Pancreas (tissue), 10 donors: ENCODE measurements around the gene ZNF331. TPM values are rescaled to one million over a fixed set of nuclear protein-coding genes. Genes with fewer than 3 reads are reported as not detected.

Source experiments
- ATAC-seq, 4 donors: fragments of 200-7000 bp; cut with Tn5 transposase; one replicate each; pipeline versions ENCODE4 v1.8.0 to v1.9.1; 2020; ENCODE audit warnings: mild to moderate bottlenecking in 4 of 4, moderate library complexity in 4 of 4
- DNase-seq, 6 donors: peaks; one replicate each; pipeline ENCODE4 v3.0.0-alpha.2; 2020
- FAIRE-seq: peaks from 2 replicates; lab custom pipeline; 2012; peaks lifted over from hg19 to GRCh38; lab: Jason Lieb, UNC
- H3K27ac ChIP-seq, 4 donors: fragments of 200-600 bp; sonication (generic); 1 replicate in 3 of 4; 2 replicates in 1 of 4; pipeline versions ENCODE4 v1.5.0 to v1.8.0; 2020
- H3K27me3 ChIP-seq, 4 donors: fragments of 200-600 bp; one replicate each; pipeline ENCODE4 v1.8.0; 2021
- H3K36me3 ChIP-seq, 3 donors: fragments of 200-600 bp; sonication (generic) in 1 of 3; one replicate each; pipeline versions ENCODE4 v1.5.0 to v1.8.0; 2020 to 2021
- H3K4me1 ChIP-seq, 3 donors: fragments of 200-600 bp; one replicate each; pipeline ENCODE4 v1.8.0; 2021
- H3K4me3 ChIP-seq, 4 donors: fragments of 200-600 bp; sonication (generic) in 2 of 4; one replicate each; pipeline versions ENCODE4 v1.5.0 to v1.8.0; 2020 to 2021
- H3K9me3 ChIP-seq, 4 donors: fragments of 200-600 bp; one replicate each; pipeline ENCODE4 v1.8.0; 2021
- WGBS, 2 donors: extraction: QIAGEN DNeasy Blood & Tissue Kit; methylation state at CpG; one replicate each; pipeline ENCODE4 v1.1.7; 2013; 5-methylcytosine and 5-hydroxymethylcytosine counted together
- intact Hi-C, 3 donors: fragments of 100-400 bp; cut with DNase I; formaldehyde crosslinking; loops; one replicate each; pipeline versions ENCODE4 v1.11.1 to v1.14.2; 2022
- polyA plus RNA-seq, 2 donors: library from polyadenylated mRNA; stranded (reverse); fragments of 200-250 nt; gene quantifications; one replicate each; pipeline ENCODE4 v1.2.3, GENCODE V29; 2013
- total RNA-seq, 6 donors: library from RNA; stranded (reverse); fragmentation: NEBNext Ultra II Directional in 4 of 6; extraction: Animal tissue kit (Norgen Biotek cat#: 25700) in 4 of 6; gene quantifications; one replicate each; pipeline versions ENCODE4 v1.2.1 to v1.2.4, GENCODE V29; 2021 to 2023
- TF ChIP-seq, protein P1 (sequence below), 4 donors: fragments of 200-600 bp; sonication (generic) in 3 of 4; IDR thresholded peaks; one replicate each; pipeline versions ENCODE4 v1.5.0 to v1.8.0; 2021; ENCODE audit warnings: antibody characterized with exemption in 4 of 4
- donor health status: healthy with polysubstance abuse.
- donor health status: DM: no; HTN: no; CAD: no; lungs with moderate emphysema.
- donor health status: DM: no; HTN: no; CAD: no.
- donor health status: control.
- donor health status: control.
- donor health status: Bipolar disorder and iron deficiency.
- donor health status: DM: yes; HTN: yes; CAD: no.
- donor health status: DM: no; HTN: no; CAD: no.
- donor health status: DM: no; HTN: no; CAD: no.
- donor health status: DM: yes; HTN: yes; CAD: no.

Gene ZNF331
- total and polyA plus RNA-seq, 8 donors = 9.4 to 14.5 (median 11.7) TPM

DNA sequence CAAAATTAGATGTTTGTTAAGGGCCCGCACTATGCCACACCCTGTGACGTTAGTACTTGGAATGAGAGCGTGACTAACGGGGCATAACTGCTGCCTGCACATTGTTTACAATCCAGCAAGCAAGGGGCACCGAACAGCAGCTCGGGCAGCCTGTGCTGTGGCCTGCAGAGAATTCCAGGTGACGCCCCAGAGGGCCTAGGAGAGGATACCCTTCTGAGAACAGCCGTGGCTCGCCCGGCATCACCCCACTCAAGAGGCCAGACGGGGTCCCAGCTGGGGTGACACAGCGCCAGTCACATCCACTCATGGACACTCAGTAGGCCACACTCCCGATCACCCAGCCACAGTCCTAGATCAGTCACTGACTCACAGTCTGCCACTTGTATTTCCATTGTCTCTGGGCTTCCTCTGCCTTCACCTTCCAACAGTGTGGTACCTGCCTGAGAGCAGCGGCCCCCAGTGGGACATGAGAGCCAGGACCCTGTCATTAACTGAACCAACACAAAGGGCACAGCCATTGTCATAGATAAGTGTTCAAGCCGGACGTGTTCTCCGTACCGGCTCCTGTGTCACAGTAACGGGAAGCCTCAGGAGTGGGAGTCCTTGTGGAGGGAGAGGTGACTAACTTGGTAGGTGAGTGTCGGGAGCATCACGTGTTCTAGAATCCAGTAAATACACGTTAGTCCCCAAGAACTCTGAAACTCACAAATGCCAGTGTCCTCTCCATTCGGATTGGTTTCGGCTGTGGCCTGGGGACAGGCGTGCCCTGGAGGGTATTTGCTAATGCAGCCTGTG, 7.5 kb downstream of the ZNF331 start:
- intact Hi-C loops = no loop called here
- H3K4me1 ChIP-seq = no peaks in the 10 kb centered on the region
- H3K4me3 ChIP-seq = no peak overlapping the region
- no peaks in the 10 kb centered on the region for H3K9me3 ChIP-seq
- H3K36me3 ChIP-seq = no peaks in the 10 kb centered on the region
- no peak for FAIRE-seq
- WGBS, 2 donors = 83 to 90% methylated on average over 25 of the region's 25 CpGs
- H3K27me3 ChIP-seq = no peaks in the 10 kb centered on the region
- H3K27ac ChIP-seq = no peak overlapping the region
- TF ChIP-seq, protein P1, sequence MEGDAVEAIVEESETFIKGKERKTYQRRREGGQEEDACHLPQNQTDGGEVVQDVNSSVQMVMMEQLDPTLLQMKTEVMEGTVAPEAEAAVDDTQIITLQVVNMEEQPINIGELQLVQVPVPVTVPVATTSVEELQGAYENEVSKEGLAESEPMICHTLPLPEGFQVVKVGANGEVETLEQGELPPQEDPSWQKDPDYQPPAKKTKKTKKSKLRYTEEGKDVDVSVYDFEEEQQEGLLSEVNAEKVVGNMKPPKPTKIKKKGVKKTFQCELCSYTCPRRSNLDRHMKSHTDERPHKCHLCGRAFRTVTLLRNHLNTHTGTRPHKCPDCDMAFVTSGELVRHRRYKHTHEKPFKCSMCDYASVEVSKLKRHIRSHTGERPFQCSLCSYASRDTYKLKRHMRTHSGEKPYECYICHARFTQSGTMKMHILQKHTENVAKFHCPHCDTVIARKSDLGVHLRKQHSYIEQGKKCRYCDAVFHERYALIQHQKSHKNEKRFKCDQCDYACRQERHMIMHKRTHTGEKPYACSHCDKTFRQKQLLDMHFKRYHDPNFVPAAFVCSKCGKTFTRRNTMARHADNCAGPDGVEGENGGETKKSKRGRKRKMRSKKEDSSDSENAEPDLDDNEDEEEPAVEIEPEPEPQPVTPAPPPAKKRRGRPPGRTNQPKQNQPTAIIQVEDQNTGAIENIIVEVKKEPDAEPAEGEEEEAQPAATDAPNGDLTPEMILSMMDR (IDR thresholded peaks at IDR 0.05) = no peak
- ATAC-seq = peak in 1 of 4 donors; percentile 14
- no peak for DNase-seq

DNA sequence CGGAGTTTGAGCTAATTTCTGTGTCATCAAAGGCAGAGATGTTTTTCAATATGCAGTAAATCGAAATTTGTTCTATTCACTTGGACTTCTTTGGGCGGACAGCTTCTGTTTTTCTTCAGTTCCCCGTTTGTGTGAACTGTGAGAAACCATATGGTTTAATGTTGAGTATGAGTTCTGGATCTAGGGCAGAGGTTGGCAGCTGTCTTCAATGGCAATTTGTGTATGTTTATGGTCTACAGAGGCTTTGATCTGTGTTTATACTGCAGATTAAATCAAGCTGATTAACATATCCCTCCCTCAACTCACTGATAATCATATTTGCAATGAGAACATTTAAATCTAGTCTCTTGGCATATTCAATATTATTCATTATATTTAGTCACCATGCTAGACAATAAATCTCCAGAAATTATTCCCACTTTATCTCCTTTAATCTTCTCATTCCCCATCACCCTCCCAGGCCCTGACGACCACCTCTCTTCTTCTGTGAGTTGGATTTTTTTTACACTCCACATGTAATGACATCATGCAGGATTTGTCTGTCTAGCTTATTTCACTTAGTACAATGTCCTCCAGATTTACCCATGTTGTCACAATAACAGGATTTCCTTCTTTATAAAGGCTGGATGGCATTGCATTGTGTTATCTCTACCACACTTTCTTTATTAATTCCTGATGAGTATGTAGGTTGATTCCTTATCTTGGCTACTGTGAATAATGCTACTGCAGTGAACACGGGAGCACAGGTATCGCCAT, 9.0 kb downstream of the ZNF331 start:
- Histone ChIP-seq H3K4me3 (no peak overlapping the region), H3K36me3 (no peaks in the 10 kb centered on the region), H3K27me3 (no peaks in the 10 kb centered on the region), H3K4me1 (no peaks in the 10 kb centered on the region), H3K27ac (no peak overlapping the region), H3K9me3 (no peaks in the 10 kb centered on the region)
- intact Hi-C loops = no loop called here
- FAIRE-seq (no peak), DNase-seq (no peak), ATAC-seq (peak in 1 of 4 donors; percentile 22)
- WGBS, 2 donors = 63 to 67% methylated on average over 7 of the region's 7 CpGs
- TF ChIP-seq, protein P1 (IDR thresholded peaks at IDR 0.05) = no peak

DNA sequence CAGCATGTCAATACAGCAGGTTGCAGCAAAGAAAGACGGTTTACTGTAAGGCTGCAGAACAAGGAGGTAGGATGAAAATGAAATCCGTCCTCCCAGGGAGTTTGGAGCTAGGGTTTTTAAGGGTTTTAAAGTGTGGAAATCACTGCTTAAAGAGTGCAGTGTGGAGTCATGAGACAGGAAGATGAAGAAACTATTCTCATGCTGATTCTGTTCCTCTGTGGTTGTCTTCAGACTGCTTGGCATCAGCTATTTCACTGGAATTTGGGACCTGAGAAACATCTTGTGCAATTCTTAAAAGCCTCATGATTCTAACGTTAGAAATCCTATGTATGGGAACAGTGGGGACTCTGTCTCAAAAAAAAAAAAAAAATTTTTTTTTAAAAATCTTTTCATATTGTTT, 11.4 kb downstream of the ZNF331 start:
- intact Hi-C loops = no loop called here
- Histone ChIP-seq H3K9me3 (no peaks in the 10 kb centered on the region), H3K27me3 (no peaks in the 10 kb centered on the region), H3K4me3 (no peak overlapping the region), H3K4me1 (peaks cover 0 to 2% (median 0%) of the 10 kb centered on the region in 3 donors), H3K36me3 (no peaks in the 10 kb centered on the region), H3K27ac (peak overlapping the region in 1 of 4 donors; percentile 25)
- 56 to 58% methylated on average over 3 of the region's 3 CpGs for WGBS, 2 donors
- no peak for DNase-seq
- no peak for FAIRE-seq
- ATAC-seq = peak in 3 of 4 donors; percentile 7 to 24 (median 14)
- TF ChIP-seq, protein P1 (IDR thresholded peaks at IDR 0.05) = no peak

DNA sequence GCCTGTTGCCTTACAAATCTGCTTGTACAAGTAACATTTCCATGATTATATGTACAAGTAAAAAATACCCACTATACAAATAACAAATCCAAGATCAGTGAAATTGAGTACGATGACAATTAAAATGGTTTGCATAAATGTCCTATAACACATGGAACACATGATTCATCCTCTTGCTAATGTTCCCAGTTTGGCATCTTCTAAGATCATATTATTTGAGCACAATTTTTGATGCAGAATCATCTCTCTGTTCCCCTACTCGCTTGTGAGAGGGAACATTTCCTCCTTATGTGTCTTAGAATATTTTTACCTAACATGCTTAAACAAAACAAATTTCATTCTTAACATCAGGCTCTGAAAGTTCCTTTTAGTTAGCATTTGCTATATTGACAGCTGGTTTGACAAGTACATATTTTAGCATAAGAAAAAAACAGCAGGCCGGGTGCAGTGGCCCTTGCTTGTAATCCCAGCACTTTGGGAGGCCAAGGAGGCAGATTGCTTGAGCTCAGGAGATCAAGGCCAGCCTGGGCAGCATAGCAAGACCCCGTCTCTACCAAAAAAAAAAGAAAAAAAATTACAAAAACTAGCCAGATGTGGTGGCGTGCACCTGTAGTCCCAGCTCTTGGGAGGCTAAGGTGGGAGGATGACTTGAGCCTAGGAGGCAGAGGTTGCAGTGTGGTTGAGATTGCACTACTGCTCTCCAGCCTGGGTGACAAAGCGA, 14.2 kb downstream of the ZNF331 start:
- Histone ChIP-seq H3K27me3 (no peaks in the 10 kb centered on the region), H3K9me3 (no peaks in the 10 kb centered on the region), H3K4me1 (peaks cover 0 to 2% (median 0%) of the 10 kb centered on the region in 3 donors), H3K36me3 (no peaks in the 10 kb centered on the region), H3K27ac (no peak overlapping the region), H3K4me3 (no peak overlapping the region)
- FAIRE-seq (no peak), DNase-seq (no peak), ATAC-seq (no peak)
- 81 to 92% methylated on average over 6 of the region's 6 CpGs for WGBS, 2 donors
- intact Hi-C loops = no loop called here
- TF ChIP-seq, protein P1 (IDR thresholded peaks at IDR 0.05) = no peak
